AG09319 (cell line): ENCODE data around the gene AKTIP.

Experiments
- DNase-seq: peaks from one replicate; pipeline ENCODE4 v3.0.0-alpha.2; 2010; ENCODE audit warnings: low read depth; ENCODE audit errors: extremely low read depth
- CTCF ChIP-seq: IDR thresholded peaks from 2 replicates; pipeline ENCODE4 v1.5.1; 2011; ENCODE audit warnings: low read depth, mild to moderate bottlenecking, inconsistent platforms, low read length, moderate library complexity

AKTIP gene

DNA sequence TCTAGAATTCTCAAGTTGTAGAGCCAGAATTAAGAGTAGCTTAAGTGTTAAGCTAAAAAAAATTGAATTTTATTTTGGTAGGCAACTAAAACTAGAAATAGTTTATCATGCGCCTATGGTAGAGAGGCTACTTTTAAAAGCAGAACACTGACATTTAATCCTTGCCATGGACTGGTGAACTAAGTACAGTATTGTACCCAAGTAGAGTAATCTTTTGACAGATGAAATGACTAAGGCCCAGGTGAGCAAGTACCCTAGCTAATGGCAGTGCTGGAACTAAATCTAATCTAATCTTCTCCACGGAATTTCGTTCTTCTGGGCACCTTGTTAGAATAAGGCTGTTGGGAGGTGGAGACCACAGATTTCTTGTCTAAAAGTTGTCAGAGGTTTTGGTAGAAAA lies 56.9 kb downstream of the AKTIP start:
- DNase-seq = no peak
- TF ChIP-seq CTCF = no peak

GRCh38 chr16:53445534-53445933 lies 57.5 kb downstream of the AKTIP start:
- no peak for DNase-seq

More at GRCh38 chr16:53445534-53445933, 57.5 kb downstream of the AKTIP start:
- no peak for TF ChIP-seq CTCF
